NCI-H69 (cell line): ENCODE measurements around the gene EML4.
"Not testable (repeated sequence)": the region's sequence is repeated elsewhere in the genome, so short reads cannot be mapped to it uniquely, and the experiment has no call there.

Experiments used
- DNase-seq: peaks from one replicate; lab custom pipeline; 2025; lab: John Stamatoyannopoulos, UW

The EML4 gene

DNA sequence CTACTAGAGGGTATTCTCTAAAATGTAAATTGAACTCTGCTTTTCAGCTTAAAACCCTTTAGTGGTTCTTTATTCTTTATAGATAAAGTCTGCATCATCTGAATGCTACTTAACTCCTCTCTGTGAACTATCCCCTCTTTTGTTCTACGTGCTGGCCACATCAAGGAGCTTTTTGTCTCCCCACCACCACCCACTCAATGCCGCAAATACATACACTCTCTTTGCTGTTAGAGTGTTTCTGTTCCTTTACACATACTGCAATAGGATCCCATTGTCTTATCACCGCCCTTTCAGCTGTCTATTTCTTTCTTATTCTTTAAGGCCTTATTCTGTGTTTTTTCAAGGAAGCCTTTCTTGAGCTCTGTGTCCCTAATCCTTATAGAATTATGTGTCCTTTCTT, 83.3 kb downstream of the EML4 start:
- DNase-seq = no peak

DNA sequence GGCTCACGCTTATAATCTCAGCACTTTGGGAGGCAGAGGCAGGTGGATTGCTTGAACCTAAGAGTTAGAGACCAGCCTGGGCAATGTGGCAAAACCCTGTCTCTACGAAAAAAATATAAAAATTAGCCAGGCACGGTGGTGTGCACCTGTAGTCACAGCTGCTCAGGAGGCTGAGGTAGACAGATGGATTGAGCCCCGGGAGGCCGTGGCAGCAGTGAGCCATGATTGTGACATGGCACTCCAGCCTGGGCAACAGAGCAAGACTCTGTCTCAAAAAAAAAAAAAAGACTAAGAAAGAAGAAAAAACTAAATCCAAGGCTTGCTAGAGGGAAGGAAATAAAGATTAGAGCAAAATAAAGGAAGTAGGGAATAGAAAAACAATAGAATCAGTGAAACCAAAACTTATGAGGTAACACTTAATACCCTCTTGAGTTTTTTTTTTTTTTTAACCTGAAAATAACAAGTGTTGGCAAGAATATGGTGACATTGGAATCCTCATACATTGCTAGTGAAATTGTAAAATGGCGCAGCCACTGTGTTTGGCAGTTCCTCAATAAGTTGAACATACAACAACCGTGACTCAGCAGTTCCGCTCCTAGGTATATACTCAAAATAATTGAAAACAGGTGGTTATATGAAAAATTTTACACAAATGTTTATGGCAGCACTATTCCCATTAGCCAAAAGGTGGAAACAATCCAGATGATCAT, 85.2 kb downstream of the EML4 start:
- no peak for DNase-seq

DNA sequence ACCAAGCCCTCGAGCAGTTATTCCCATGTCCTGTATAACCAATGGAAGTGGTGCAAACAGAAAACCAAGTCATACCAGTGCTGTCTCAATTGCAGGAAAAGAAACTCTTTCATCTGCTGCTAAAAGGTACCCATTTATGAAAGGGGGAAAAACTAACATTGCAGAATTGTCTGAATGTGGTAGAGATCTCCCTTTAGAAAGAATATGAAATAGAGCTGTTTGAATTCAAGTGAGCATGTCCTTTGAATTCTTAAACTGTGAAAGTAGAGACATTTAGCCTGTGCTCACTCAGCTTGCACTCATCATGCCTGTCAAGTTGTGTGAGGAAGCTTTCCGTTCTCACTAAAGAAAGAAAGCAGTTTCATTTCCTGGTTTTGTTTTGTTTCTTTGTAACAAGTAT, 87.4 kb downstream of the EML4 start:
- no peak for DNase-seq

DNA sequence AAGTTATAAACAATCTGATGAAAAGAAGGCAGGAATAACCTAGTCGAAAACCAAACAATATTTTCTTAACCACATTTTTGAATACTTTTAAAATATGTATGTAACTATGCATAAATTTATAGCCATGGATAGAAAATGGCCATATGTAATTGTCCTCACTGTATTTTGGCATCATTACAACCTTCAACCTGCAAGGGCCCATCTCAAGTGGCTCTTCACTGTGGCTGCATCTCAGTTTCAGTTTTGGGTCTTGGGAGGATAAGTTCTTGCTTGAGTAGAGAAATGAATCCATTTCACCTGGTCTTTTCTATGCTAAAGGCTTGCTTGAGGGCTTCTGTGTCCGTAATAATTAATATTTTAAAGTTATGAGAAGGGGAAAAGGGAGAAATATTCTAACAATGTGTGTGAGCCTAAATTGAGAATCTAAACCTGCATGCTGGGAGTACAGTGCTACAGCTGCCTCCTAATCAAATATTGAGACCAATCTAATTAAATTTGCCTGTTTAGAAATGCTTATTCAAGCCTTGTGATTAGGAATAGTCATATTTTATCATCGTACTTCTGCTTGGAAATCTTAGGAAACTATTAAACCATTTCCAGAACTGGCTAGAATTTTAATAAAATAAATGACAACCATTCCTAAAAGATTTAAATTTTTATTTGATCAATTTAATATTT, 92.5 kb downstream of the EML4 start:
- DNase-seq = no peak

DNA sequence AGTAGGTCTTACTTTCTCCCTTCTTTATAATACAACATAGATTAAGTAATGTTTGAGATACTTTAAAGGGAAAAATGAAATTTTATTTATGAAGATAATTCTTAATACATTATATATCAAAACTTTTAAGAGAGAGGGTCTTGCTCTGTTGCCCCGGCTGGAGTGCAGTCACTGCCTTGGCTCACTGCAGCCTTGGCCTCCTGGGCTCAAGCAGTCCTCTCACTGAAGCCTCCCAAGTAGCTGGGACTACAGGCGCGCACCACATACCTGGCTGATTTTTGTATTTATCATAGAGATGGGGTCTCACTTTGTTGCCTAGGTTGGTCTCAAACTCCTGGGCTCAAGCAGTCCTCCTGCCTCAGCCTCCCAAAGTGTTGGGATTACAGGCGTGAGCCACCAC, 97.1 kb downstream of the EML4 start:
- no peak for DNase-seq

GRCh38 chr2:42267530-42267929, 98.4 kb downstream of the EML4 start:
- DNase-seq = no peak

GRCh38 chr2:42268528-42269151, 99.5 kb downstream of the EML4 start:
- DNase-seq = no peak

- DNase-seq = no peak
These were observed 101.6 kb downstream of the EML4 start for GRCh38 chr2:42270757-42271156.

- DNase-seq = not testable (repeated sequence)
These were observed 102.1 kb downstream of the EML4 start for GRCh38 chr2:42271246-42271645.

DNA sequence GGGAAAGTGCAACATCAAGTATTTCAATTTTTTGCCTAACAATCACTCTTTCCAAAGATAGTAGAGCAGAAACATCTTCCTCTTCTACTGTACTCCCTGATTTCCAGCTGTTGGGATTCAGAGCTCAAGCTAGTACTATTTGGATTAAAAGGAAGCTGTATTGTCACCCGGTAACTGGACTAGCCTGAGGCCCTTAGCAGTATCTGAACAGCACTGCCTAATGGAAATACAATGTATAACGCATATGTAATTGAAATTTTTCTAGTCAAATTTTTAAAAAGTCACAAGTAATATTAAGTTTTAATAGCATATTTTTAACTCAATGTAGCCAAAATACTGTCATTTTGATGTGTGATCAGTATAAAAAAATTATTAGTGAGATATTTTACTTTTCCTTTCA, 105.7 kb downstream of the EML4 start:
- peak; percentile 11 for DNase-seq

- DNase-seq = no peak
These were observed 112.4 kb downstream of the EML4 start for GRCh38 chr2:42281416-42282081.

GRCh38 chr2:42284019-42284418, 114.9 kb downstream of the EML4 start:
- no peak for DNase-seq

GRCh38 chr2:42286268-42286946, 117.3 kb downstream of the EML4 start:
- DNase-seq = no peak

GRCh38 chr2:42288811-42289210, 119.7 kb downstream of the EML4 start:
- no peak for DNase-seq

DNA sequence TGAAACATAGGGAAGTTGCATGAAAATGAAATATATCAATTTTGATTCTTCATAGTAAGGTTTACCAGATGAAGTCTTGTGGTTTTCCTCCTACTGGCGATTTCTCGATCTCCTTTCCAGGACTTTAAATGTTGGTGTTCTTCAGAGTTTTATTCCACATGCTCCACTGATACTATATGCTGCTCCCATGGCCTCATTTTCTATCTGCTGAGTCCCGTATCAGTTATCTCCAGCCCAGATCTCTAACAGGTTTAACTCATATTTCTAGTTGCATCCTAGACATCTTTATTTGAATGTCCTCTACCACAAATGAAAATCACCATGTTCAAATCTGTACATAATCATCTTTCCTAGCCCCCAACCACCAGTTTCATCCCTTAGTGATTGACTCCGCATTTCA, 120.1 kb downstream of the EML4 start:
- no peak for DNase-seq

DNA sequence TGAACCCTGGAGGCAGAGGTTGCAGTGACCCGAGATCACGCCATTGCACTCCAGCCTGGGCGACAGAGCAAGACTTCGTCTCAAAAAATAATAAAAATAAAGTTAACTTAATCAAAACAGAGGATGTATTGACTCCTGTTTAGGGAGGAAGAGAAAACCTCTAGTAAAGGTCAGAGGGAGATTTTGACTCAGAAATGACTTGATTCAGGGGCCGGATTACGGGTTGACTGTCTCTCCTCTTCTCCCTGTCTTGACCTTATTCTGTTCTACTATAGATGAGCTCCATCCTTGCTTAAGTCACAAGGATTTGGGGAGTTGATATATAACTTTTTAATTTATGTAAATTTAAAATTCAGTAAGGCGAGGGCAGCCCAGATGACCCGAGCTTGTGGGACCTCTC, 120.9 kb downstream of the EML4 start:
- DNase-seq = no peak

DNA sequence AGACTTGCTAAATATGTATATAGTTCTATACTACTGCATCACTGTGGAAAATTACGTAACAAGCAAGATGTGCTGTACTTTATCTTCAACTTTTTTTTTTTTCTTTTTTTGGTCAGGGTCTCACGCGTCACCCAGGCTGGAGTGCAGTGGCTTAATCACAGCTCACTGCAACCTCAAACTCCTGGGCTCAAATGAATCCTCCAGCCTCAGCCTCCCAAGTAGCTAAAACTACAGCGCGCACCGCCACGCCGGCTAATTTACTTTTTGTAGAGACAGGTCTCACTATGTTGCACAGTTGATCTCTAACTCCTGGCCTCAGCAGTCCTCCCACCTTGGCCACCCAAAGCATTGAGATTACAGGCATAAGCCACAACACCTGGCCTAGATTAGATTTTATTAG, 123.9 kb downstream of the EML4 start:
- DNase-seq = no peak

DNA sequence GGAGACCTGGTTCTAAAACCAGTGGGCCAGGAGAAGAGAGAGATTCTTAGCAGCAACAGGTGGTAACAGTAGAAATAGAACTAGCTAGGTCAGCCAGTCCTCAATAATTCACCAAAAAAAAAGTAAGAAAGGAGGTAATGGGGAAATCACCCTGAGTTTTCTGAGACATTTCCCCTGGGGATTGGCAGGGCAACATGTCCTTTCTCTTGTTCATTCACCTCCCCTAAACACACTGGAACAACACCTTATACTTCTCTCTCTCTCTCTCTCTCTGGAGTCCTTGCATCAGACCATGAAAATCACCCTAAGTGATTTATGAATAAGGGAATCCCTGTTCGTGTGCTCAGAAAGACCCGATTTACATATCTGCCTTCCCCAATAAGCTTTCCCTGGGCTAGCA, 127.1 kb downstream of the EML4 start:
- DNase-seq = no peak

DNA sequence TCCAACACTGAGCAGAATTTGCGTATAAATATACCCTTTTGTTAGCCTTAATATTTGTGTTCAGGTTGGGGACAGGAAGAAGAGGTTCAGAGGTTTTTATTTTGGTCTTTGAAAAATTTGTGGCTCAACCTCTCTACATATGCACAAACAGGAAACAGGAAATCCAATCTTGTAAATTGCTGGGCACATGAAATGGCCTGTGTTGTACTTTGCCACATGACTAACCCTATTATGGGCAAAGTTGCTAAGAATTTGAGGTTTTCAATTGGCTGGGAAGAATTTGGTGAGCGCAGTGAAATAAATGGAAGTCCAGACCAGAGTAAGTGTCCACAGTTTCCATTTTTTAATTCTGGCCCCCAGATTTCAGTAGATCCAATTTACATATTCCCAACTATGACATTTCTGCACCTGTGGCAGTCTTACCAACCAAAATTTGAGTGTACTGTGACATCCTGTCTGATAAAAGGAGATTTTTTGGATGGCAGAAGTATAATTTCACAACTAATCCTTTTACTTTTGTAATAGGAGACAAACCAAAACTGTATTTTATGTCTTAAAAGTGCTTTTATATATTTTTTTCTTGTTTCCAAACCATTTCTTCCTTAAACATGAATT, 128.3 kb downstream of the EML4 start:
- no peak for DNase-seq

GRCh38 chr2:42298132-42298531, 129.0 kb downstream of the EML4 start:
- no peak for DNase-seq

DNA sequence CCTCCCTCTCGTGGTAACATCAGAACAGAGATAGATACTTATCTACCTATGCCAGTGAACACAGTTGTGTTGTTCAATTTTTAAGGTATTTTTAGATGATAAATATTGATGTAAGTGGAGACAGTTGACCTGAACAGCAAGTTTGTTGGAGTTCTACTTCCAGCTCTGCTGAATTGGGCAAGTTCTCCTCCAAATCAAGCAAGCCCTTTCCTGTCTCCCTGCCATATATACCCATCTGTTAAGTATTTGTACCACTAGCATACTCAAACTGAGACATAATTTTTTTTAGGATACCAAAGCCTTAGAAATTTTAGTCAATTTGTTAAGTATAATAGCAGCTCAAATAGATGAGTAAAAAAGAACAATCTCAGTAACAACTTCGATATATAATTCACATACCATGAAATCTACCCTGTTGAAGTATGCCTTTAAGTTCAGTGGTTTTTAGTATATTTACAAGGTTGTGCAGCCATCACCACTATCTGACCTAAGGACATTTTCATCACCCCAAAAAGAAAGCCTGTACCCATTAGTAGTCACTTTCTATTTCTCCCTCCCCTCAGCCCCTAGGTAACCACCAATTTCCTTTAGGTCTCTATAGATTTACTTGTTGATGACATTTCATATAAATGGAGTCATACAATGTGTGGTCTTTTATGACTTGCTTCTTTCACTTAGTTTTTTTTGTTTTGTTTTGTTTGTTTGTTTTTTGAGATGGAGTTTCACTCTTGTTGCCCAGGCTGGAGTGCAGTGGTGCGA, 130.0 kb downstream of the EML4 start:
- DNase-seq = no peak
